ENCODE data around the gene DCLK1.
A peak's percentile ranks its signal among the peaks of the same experiment; 100 is the strongest.
"Not testable (repeated sequence)": the region's sequence is repeated elsewhere in the genome, so short reads cannot be mapped to it uniquely, and the experiment has no call there.

Gene DCLK1

DNA sequence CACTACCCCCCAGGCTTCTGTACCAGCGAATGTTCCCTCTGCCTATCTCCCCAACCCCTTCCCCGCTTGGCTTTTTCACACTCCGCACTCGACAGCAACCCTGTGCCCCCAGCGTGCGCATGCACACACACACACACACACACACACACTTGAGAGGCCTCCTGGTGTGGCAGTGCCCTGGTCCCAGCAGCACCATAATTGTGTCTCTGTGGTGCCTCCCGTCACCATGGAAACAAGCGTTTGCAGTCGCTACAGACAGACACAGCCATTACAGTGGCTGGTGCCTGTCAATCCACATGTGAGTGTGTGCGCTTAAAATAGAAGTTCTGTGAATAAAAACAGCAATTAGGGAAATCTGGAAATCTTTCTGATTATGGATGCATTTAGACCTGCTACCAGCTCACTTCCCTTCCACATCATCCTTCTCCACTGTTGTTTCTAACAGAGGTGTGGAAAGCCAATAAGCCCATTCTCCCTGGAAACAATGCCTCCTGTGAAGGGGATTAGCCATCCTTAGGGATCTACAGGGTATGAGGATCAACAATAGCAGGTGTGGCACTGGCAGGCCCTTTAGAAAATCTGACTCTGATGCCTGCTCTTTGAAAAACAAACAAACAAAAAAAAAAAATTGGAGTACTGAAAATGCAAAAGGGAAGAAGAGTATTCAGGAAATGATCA is 146.3 kb downstream of the DCLK1 start:
- no peak for DNase-seq (ENCODE audit: low read depth, low spot score)

DNA sequence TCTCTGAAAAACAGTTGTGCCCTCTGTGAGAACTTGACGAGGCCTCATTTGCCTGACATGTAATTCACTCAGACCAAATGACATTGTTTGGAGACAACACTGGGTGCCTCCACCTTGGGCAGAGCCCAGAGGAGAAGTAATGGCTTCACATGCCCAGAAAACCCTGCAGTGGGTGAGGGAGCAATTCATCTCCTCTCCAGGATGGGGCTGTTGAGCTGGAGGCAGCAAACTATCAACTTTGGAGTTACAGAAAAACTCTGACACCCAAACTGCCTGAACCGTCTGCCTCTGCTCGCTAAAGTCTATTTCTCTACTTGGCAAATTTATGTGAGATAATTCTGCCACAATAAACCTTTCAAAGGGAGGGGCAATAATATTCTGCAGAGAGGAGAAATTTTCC is 146.9 kb downstream of the DCLK1 start:
- no peak for DNase-seq (ENCODE audit: low read depth, low spot score)

DNA sequence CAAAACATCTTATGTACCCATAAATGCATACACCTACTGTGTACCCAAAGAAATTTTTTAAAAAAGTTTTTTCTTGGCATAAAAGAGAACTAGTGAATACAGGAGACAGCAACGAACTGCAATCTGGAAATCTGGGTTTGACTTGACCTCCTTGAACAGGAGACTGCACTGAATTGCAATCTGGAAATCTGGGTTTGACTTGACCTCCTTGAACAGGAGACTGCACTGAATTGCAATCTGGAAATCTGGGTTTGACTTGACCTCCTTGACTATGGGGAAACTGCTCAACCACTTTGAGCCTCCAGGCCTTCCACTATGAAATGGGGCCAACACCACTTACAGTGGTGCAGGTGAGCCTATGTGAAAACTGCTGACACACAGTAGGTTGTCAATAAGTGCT is 147.5 kb downstream of the DCLK1 start:
- not testable (repeated sequence) for DNase-seq (ENCODE audit: low read depth, low spot score)

GRCh38 chr13:35983206-35983605 is 148.0 kb downstream of the DCLK1 start:
- no peak for DNase-seq (ENCODE audit: low read depth, low spot score)

- DNase-seq (ENCODE audit: low read depth, low spot score), result no peak
Observed at GRCh38 chr13:35979361-35979951, 151.7 kb downstream of the DCLK1 start.

DNA sequence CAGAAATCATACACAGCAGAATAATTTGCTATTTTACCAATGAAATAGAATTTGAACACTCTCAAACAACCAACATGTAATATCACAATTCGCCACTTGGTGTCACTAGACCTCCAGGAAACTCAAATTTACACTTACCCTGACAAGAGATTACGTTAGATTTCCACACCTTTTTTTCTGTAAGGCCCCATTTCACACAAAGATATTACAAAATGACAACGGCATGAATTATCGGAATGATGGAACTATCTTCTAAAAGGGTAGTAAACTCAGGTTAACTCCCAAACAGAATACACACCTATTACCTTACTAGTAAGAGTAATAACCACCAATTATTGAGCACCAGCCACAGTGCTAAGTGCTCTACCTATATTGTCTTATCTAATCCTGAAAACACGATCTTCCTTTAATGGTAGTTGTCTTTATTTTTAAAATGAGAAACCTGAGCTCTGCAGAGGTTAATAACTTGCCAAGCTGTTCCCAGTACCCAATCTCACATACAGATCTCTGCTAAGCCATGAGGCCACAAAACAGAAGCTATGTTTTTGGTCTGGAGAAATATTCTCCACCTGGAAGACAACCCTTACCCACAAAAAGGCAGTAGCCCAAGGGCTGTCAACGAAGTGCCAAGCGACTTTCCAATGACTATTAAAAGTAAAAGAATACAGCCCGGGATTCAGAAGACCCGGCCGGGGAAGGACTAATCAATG is 152.4 kb downstream of the DCLK1 start:
- DNase-seq (ENCODE audit: low read depth, low spot score), result no peak

DNA sequence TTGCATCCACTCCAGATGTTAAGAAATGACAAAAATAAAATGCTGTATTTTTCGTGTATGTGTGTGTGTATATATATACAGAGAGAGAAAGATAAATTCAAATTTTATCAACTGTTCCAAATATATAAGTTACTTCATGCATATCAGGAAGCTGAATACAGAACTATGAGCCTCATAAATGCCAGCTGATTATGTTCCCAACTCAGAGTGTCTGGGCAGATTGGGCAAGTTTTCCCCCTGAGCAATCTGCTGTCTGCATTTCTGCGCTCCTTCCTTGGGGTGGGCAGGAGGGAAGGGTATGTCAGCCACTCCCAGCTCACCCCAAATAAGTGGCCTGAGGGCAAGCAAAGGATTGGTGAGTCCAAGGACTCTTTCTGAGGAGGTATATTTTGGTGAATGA is 154.1 kb downstream of the DCLK1 start:
- DNase-seq (ENCODE audit: low read depth, low spot score), result no peak

DNA sequence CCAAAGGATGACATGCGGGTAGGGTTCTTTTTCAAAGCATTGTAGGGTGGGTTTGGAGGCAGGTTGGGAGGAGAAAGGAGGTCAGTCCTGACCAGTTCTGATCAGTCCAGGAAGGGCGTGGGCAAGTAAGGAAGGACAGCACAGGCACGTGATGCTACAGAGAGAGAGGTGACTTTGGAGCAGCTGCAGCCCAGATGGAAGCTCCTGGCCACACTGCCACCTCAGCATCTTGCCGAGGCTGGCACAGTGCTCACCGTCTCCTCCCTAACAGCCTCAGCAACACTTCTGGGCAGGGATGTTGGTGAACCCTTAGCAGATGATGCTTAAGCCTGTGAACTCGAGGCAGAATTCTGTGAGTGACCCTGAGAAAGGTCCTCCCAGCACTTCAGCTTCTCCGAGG is 155.1 kb downstream of the DCLK1 start:
- DNase-seq (ENCODE audit: low read depth, low spot score), result no peak

DNA sequence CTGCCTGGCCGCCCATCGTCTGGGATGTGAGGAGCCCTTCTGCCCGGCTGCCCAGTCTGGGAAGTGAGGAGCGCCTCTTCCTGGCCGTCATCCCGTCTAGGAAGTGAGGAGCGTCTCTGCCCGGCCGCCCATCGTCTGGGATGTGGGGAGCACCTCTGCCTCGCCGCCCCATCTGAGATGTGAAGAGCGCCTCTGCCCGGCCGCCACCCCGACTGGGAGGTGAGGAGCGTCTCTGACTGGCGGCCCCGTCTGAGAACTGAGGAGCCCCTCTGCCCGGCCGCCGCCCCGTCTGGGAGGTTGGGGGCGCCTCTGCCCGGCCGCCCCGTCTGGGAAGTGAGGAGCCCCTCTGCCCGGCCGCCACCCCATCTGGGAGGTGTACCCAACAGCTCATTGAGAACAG is 164.2 kb downstream of the DCLK1 start:
- not testable (repeated sequence) for DNase-seq (ENCODE audit: low read depth, low spot score)

DNA sequence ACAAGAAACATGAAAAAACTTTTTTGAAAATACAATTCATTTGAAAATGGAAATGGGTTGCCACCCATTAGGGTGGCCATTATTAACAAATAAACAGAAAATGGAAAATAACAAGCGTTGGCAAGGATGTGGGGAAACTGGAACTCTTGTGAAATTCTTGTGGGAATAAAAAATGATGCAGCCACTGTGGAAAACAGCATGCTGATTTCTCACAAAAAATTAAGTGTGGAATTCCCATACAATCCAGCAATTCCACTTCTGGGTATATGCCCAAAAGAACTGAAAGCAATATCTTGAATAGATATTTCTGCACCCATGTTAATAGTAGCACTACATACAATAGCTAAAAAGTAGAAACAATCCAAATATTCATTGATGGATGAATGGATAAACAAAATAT is 165.2 kb downstream of the DCLK1 start:
- no peak for DNase-seq (ENCODE audit: low read depth, low spot score)

DNA sequence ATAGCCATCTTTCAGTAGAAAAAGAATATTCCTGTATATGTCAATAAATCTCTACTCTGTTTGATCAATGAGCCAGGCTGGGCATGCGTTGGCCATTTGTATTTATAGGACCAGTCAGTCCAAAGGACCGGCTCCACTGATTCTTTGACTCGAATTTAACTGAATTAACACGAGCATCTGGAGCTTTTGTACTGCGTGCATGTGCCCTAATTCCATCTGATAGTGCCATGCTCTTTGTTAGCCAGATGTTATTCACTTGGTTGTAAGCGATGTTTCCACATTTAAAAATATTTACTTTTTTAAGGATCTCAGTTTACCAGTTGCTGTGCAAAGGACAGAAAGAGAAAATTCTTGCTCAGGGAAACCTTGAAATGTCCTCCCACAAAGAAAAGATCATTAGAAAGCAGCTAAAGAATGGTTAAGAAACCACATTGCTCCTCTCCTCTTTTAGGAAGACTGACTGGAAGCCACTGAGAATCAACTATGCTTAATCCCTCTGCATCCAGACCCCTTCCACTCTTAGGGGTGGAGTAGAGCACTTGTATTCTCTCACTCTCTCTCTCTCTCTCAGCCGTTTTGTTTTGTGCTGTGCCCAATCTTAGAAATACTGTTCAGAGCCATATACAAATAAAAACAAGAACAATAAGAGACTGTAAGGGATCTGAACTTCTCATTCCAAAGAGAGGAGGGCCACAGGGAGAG is 165.8 kb downstream of the DCLK1 start:
- no peak for DNase-seq (ENCODE audit: low read depth, low spot score)

DNA sequence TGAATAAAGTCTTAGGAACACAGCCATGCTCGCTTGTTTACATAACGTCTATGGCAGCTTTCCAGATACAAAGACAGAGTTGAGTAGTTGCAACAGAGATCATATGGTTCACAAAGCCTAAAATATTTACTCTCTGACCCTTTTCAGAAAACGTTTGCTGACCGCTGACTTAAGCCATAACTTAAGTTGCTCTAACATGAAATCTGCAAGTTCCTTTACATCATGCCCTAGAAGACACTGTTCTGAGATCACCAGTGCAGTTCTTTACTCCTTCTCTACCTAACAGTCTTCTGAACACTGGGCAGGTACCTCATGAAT is 166.4 kb downstream of the DCLK1 start:
- no peak for DNase-seq (ENCODE audit: low read depth, low spot score)

GRCh38 chr13:35964011-35964862 is 166.9 kb downstream of the DCLK1 start:
- no peak for DNase-seq (ENCODE audit: low read depth, low spot score)

DNA sequence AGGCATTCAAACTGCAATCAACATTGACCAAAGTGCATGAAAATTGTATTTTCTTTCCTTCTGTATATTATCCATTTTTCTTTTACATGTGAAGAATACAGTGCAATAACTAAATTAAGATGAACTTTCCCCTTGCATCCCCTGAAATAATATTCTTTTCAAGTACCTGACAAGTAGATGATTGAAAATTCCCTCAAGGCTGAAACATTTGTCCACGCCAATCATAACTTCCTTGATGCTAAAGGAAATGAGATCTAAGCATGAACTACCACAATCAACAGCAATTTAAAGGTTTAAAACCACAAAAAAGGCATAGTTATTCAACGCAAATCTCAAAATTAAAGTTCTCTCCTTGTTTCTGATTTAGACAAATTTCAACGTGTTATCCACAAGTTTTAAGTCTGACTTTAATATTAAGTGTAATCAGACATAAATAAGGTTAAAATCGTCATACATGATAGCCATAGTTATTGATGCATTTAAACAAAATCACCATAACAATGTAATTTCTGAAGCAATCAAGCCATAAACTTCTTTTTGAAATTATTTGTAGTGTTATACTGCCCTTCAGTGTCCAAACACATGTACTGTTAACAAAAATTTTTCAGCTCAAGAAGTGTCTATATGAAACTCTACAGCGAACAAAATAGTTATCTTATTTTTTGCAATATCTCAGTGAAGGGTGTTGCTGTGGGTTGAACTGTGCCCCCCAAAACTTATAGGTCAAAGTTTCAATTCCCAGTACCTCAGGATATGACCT is 169.5 kb downstream of the DCLK1 start:
- no peak for DNase-seq (ENCODE audit: low read depth, low spot score)

DNA sequence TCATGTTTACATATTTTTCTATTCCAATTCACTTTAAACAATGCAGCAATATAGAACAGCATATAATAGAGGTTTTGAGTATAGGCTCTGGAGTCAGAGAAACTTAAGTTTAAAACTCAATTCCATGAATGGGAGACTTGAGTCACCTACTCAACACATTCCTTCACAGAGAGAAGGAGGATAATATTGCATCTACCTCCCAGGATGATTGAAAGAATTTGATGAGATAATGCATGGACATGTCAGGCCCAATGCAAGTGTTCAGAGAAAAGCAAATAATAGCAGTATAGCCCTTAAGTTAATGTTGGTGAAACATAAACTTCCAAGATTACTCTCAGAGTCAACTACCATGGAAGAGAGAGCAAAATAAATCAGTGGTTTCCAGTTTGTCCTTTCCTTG is 170.2 kb downstream of the DCLK1 start:
- no peak for DNase-seq (ENCODE audit: low read depth, low spot score)

GRCh38 chr13:35957996-35958395 is 173.2 kb downstream of the DCLK1 start:
- no peak for DNase-seq (ENCODE audit: low read depth, low spot score)

- no peak for DNase-seq (ENCODE audit: low read depth, low spot score)
Observed at GRCh38 chr13:35957241-35957731, 173.9 kb downstream of the DCLK1 start.

DNA sequence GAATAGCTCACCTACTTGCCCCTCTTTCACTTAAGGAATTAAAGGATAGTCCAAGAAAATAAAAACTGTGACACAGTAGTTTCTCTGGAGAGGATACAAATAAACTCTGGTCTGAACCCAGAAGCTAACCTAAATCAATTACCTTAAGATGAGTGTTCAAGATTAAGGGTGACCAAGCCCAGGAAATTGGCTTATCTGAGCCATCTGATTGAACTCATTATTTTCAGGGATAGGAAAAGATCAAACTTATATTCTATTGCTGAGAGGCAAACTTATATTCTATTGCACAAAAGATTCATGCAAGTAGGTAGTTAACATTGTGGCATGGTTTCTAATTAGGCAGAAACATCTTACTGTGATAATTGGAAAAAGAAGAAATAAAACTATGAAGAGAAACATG is 175.1 kb downstream of the DCLK1 start:
- no peak for DNase-seq (ENCODE audit: low read depth, low spot score)

DNA sequence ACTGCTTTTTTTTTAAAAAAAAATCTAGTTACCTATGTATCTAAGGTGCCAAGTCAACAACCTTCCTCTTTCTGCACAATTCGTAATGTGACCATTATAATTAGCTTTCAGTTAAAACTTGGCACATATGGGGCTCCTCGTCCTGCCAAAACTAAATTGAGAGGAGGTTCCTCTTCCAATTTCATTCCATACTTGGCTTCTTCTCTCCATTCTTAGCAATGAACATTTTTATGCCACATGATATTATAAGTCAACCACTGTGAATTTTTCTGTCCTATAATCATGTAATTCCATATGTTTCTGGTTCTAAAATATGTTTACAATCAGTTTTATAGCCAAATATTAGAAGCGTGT is 177.0 kb downstream of the DCLK1 start:
- no peak for DNase-seq (ENCODE audit: low read depth, low spot score)

- peak; percentile 42 for DNase-seq (ENCODE audit: low read depth, low spot score)
Observed at GRCh38 chr13:35953537-35954206, 177.5 kb downstream of the DCLK1 start.
